Endothelial cell of umbilical vein (primary cell): ENCODE data around the gene ANXA9. TPM values are rescaled to one million over a fixed set of nuclear protein-coding genes. Genes with fewer than 3 reads are reported as not detected.

ENCODE experiments used
- BruUV-seq: library from RNA; stranded (reverse); fragments of 400-500 nt; replicated peaks from 2 replicates; lab custom pipeline; 2021; lab: Mats Ljungman, UMichigan
- CTCF ChIA-PET: fragments of 300-600, 350-600 bp; sonication (Branson Sonifier 250); formaldehyde crosslinking; loops from one replicate; lab custom pipeline; 2021; ENCODE audit warnings: antibody characterized with exemption, inconsistent platforms; lab: Charles Lee
- POLR2A ChIA-PET: fragments of 300-600, 350-600 bp; sonication (Branson Sonifier 250); formaldehyde crosslinking; loops from one replicate; lab custom pipeline; 2021; ENCODE audit warnings: antibody characterized with exemption, inconsistent platforms; lab: Charles Lee
- DNase-seq: peaks from one replicate; pipeline ENCODE4 v3.0.0-alpha.2; 2011; ENCODE audit warnings: low read depth, low spot score
- FAIRE-seq: peaks from 2 replicates; lab custom pipeline; 2011; peaks lifted over from hg19 to GRCh38; lab: Jason Lieb, UNC
- H2AFZ ChIP-seq: 2 replicates; pipeline ENCODE4 v1.6.0; 2012; ENCODE audit warnings: low read depth, low read length, control low read depth, inconsistent platforms
- H3K27ac ChIP-seq: 2 replicates; pipeline ENCODE4 v1.5.1; 2011; ENCODE audit warnings: low read depth, mild to moderate bottlenecking, control low read depth, low read length, moderate library complexity; ENCODE audit not compliant: insufficient read depth
- H3K27me3 ChIP-seq, 2 experiments: 2 replicates each; pipeline versions ENCODE4 v1.6.0 to v1.6.1; 2011; ENCODE audit warnings: low read length in 2 of 2, mixed read lengths in 1 of 2; ENCODE audit not compliant: control insufficient read depth in 2 of 2, insufficient read depth in 2 of 2
- H3K36me3 ChIP-seq, 2 experiments: 2 replicates in 1 of 2; 3 replicates in 1 of 2; pipeline ENCODE4 v1.5.1; 2011; ENCODE audit warnings: low read length in 2 of 2, mild to moderate bottlenecking in 1 of 2, moderate library complexity in 1 of 2; ENCODE audit not compliant: control insufficient read depth in 2 of 2, insufficient read depth in 2 of 2; ENCODE audit errors: extremely low read depth in 1 of 2
- H3K4me1 ChIP-seq: 3 replicates; pipeline ENCODE4 v1.5.1; 2011; ENCODE audit warnings: mild to moderate bottlenecking, low read length; ENCODE audit not compliant: control insufficient read depth, insufficient read depth; ENCODE audit errors: extremely low read depth
- H3K4me2 ChIP-seq: 2 replicates; pipeline ENCODE4 v1.6.1; 2011; ENCODE audit warnings: low read length, control low read depth, mixed read lengths; ENCODE audit not compliant: insufficient read depth
- H3K4me3 ChIP-seq, 3 experiments: fragments of 200-600 bp in 1 of 3; sonication (generic), shearing (Covaris generic) in 1 of 3; replicated peaks in 1 of 3; 2 replicates each; pipeline ENCODE4 v1.5.1; 2011 to 2016; ENCODE audit warnings: control low read depth in 3 of 3, low read length in 3 of 3, mild to moderate bottlenecking in 2 of 3, inconsistent platforms in 1 of 3, low read depth in 1 of 3, moderate library complexity in 1 of 3; ENCODE audit not compliant: insufficient read depth in 1 of 3
- H3K79me2 ChIP-seq: 2 replicates; pipeline ENCODE4 v1.6.0; 2012; ENCODE audit warnings: low read length, inconsistent platforms; ENCODE audit not compliant: control insufficient read depth, insufficient read depth
- H3K9ac ChIP-seq: replicated peaks from 2 replicates; pipeline ENCODE3; 2011; ENCODE audit warnings: low read length, control low read depth; ENCODE audit not compliant: insufficient read depth; ENCODE audit errors: extremely low read depth
- H3K9me1 ChIP-seq: replicated peaks from 3 replicates; pipeline ENCODE4 v1.6.0; 2011; ENCODE audit warnings: mild to moderate bottlenecking, low read length; ENCODE audit not compliant: control insufficient read depth, insufficient read depth; ENCODE audit errors: extremely low read depth
- H3K9me3 ChIP-seq: replicated peaks from 2 replicates; pipeline ENCODE4 v1.5.1; 2012; ENCODE audit warnings: low read length, inconsistent platforms; ENCODE audit not compliant: control insufficient read depth, insufficient read depth
- H4K20me1 ChIP-seq: replicated peaks from 2 replicates; pipeline ENCODE3; 2011; ENCODE audit warnings: mild to moderate bottlenecking, low read length; ENCODE audit not compliant: control insufficient read depth, insufficient read depth; ENCODE audit errors: extremely low read depth
- EZH2 ChIP-seq: IDR thresholded peaks from 2 replicates; pipeline ENCODE4 v1.6.1; 2012; ENCODE audit warnings: borderline replicate concordance, low read depth, mild to moderate bottlenecking, moderate library complexity, low read length, inconsistent platforms; ENCODE audit not compliant: severe bottlenecking
- FOS ChIP-seq: IDR thresholded peaks from 2 replicates; pipeline ENCODE4 v1.6.1; 2011; ENCODE audit warnings: mild to moderate bottlenecking, low read length, moderate library complexity, borderline replicate concordance; ENCODE audit not compliant: insufficient read depth
- GATA2 ChIP-seq: IDR thresholded peaks from 2 replicates; pipeline ENCODE4 v1.7.0; 2011; ENCODE audit warnings: low read depth, mild to moderate bottlenecking, moderate library complexity, mixed read lengths, low read length; ENCODE audit not compliant: insufficient read length, insufficient read depth
- JUN ChIP-seq: IDR thresholded peaks from 2 replicates; pipeline ENCODE4 v1.6.1; 2011; ENCODE audit warnings: borderline replicate concordance, low read depth; ENCODE audit not compliant: insufficient read length, insufficient read depth
- MYC ChIP-seq: IDR thresholded peaks from one replicate; pipeline ENCODE4 v1.6.1; 2011; ENCODE audit warnings: mild to moderate bottlenecking, low read depth, low read length
- POLR2A ChIP-seq: IDR thresholded peaks from 2 replicates; pipeline ENCODE4 v1.6.1; 2012; ENCODE audit warnings: low read depth, mild to moderate bottlenecking, control low read depth, low read length
- POLR2AphosphoS5 ChIP-seq: IDR thresholded peaks from 2 replicates; pipeline ENCODE4 v1.6.1; 2012; ENCODE audit warnings: low read depth, mild to moderate bottlenecking, control low read depth, low read length, moderate library complexity; ENCODE audit not compliant: insufficient read depth
- dilution Hi-C: fragments of 300-500 bp; cut with MboI; formaldehyde crosslinking; loops from one replicate; pipeline ENCODE4 v1.15.0; 2019; ENCODE audit warnings: low sequenced_read_pairs; ENCODE audit not compliant: extremely low pct_ligation_motif_present
- intact Hi-C: fragments of 100-400 bp; cut with micrococcal nuclease; formaldehyde crosslinking; loops from one replicate; pipeline ENCODE4 v1.10.0; 2022
- polyA plus RNA-seq, 4 experiments: library from polyadenylated mRNA; depleted of rRNA in 3 of 4; stranded (reverse) in 3 of 4; unstranded in 1 of 4; fragments of >200 nt; gene quantifications; 2 replicates each; pipeline versions ENCODE4 v1.2.1 to v1.2.3, GENCODE V29; 2011 to 2012; ENCODE audit warnings: missing spikeins in 1 of 4
- total RNA-seq: library from RNA; stranded (reverse); gene quantifications from 2 replicates; pipeline ENCODE4 v1.2.3, GENCODE V29; 2021
- TF ChIP-seq, protein P1 (sequence below): IDR thresholded peaks from 2 replicates; pipeline ENCODE4 v1.6.1; 2011; ENCODE audit not compliant: insufficient read depth, insufficient read length
- TF ChIP-seq, protein P2 (sequence below), 2 donors: IDR thresholded peaks; 1 replicate in 1 of 2; 2 replicates in 1 of 2; pipeline ENCODE4 v1.5.1; 2011; ENCODE audit warnings: low read length in 2 of 2, mild to moderate bottlenecking in 2 of 2, moderate library complexity in 2 of 2, control low read depth in 1 of 2, inconsistent platforms in 1 of 2, low read depth in 1 of 2; ENCODE audit not compliant: insufficient read depth in 1 of 2; ENCODE audit errors: extremely low read depth in 1 of 2

ANXA9 gene
- total and polyA plus RNA-seq, 2 donors (not counting 3 experiments of a cell fraction or from before 2014, with no cell fraction given), result not detected

DNA sequence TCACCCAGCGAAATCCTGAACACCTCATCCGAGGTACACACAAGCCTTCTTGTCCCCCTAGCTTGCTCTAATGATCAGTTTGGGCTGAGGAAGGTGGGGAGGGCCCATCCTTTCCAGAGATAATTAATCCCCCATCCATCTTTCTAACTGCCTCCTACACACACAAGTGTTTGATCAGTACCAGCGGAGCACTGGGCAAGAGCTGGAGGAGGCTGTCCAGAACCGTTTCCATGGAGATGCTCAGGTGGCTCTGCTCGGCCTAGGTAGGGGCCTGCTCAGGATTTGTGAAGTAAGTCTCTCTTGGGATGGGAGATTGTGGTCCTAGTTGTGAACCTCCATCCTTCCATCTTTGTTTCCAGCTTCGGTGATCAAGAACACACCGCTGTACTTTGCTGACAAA is 5.8 kb downstream of the ANXA9 start:
- Histone ChIP-seq H3K4me2 (no peak overlapping the region), H3K9ac (no peak overlapping the region), H3K4me1 (no peaks in the 10 kb centered on the region), H3K27me3 (no peaks in the 10 kb centered on the region), H3K27ac (no peak overlapping the region), H3K4me3 (no peak overlapping the region), H3K79me2 (no peaks in the 10 kb centered on the region), H3K9me3 (no peaks in the 10 kb centered on the region), H3K9me1 (no peaks in the 10 kb centered on the region), H2AFZ (no peak overlapping the region), H4K20me1 (no peaks in the 10 kb centered on the region), H3K36me3 (no peaks in the 10 kb centered on the region)
- ChIA-PET POLR2A (no interaction called here), CTCF (interaction anchor here (1.1 to 17.1 kb wide), 3 partner anchors 9 to 18 kb away, joined by 3 to 278 read pairs (median 27); partner anchors contain the start of gene MINDY1)
- DNase-seq (no peak), FAIRE-seq (no peak)
- intact Hi-C loops, result no loop called here
- TF ChIP-seq GATA2, result no peak
- TF ChIP-seq, protein P1, sequence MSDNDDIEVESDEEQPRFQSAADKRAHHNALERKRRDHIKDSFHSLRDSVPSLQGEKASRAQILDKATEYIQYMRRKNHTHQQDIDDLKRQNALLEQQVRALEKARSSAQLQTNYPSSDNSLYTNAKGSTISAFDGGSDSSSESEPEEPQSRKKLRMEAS, result no peak
- no peak for TF ChIP-seq POLR2A
- no peak for TF ChIP-seq JUN
- no peak for TF ChIP-seq MYC
- no peak for TF ChIP-seq POLR2AphosphoS5
- TF ChIP-seq EZH2, result no peak
- TF ChIP-seq, protein P2, sequence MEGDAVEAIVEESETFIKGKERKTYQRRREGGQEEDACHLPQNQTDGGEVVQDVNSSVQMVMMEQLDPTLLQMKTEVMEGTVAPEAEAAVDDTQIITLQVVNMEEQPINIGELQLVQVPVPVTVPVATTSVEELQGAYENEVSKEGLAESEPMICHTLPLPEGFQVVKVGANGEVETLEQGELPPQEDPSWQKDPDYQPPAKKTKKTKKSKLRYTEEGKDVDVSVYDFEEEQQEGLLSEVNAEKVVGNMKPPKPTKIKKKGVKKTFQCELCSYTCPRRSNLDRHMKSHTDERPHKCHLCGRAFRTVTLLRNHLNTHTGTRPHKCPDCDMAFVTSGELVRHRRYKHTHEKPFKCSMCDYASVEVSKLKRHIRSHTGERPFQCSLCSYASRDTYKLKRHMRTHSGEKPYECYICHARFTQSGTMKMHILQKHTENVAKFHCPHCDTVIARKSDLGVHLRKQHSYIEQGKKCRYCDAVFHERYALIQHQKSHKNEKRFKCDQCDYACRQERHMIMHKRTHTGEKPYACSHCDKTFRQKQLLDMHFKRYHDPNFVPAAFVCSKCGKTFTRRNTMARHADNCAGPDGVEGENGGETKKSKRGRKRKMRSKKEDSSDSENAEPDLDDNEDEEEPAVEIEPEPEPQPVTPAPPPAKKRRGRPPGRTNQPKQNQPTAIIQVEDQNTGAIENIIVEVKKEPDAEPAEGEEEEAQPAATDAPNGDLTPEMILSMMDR (IDR thresholded peaks at IDR 0.05; ENCODE audit: extremely low read depth in 1 of 2, insufficient read depth in 1 of 2, low read depth in 1 of 2, low read length in 2 of 2), result no peak
- no peak for TF ChIP-seq FOS
- no TSS peak for BruUV-seq
- dilution Hi-C loops, result no loop called here
